Ammon's horn (tissue), 1 donor: ENCODE data around the gene HSF5.
"Not testable (repeated sequence)": the region's sequence is repeated elsewhere in the genome, so short reads cannot be mapped to it uniquely, and the experiment has no call there.

Experiments used
- DNase-seq: peaks from one replicate; pipeline ENCODE4 v3.0.0-alpha.2; 2016; ENCODE audit warnings: low spot score

HSF5 gene

DNA sequence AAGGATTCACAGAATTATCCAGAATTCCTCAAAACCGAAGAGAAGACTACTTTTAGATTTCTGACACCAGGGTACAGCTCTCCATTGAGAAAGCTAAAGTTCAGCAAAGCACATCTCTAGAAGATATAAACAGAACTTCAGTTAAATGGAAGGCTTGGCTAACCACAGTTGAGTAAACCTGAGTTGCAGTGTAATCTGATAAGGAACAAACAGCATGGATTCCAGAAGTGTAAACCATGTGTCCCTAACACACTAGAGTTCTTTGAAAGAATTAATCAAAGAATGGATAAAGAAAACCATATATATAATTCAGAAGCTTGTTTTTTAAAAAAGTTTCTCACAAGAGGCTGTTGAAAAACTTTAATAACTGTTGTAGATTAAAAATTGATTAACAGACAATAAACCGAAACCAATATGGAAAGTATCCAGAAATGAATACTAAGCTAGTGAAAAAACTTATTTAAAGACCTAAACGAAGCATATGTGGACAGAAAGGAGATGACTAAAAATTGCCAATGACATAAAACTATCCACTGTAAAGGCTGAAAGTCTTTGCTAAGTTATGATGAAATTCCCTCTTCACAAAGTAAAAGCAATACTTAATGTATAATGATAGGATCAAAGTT, 75.1 kb downstream of the HSF5 start:
- no peak for DNase-seq

DNA sequence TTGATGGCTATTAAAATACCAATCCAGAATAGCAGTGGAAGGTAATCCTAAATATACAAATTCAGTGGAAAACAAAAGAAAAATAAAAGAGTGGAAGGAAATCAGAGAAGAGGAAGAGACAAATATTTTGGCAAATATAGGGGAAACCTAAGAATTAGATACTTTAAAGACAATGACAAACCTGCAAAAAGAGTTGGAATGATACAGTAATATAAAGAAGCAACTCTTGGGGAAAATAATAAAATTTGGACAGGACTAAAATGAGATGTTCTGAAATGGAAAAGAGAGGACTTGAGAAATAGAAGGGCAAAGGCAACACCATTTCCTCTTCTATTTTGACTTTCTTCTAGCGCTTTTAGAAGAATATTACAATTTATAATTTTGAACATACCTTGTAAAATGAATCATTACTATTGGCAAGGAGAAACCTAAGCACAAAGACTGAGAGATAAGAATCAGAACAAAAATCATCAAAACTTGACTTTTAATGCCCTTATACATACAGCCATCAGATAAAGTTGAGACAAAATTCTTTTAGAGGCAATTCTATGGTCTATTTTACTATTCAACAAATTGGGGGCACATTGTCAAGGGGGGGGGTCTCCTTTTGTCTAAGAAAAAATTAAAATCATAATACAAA, 76.0 kb downstream of the HSF5 start:
- DNase-seq = no peak

DNA sequence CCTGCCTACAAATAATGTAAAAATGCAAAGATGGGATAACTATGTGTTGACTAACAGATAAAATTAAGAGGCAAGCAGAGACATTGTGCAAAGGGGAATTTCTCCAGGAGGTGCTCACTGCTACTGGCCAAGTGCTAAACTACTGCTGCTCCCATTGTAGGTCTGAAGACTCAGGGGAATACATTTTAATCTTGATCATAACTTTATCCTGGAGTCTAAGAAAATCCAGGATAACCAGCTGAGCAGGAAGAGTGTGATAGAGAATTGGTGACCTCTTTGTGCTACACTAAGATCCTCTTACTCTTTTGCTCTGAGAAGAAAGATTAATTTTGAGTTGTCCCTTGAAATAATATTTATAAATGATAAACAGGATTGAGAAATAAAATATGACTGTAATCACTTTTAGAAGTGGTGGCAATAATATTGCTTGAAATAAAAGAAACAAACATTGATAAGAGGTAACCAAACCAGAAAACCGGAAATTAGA, 76.8 kb downstream of the HSF5 start:
- DNase-seq = no peak

DNA sequence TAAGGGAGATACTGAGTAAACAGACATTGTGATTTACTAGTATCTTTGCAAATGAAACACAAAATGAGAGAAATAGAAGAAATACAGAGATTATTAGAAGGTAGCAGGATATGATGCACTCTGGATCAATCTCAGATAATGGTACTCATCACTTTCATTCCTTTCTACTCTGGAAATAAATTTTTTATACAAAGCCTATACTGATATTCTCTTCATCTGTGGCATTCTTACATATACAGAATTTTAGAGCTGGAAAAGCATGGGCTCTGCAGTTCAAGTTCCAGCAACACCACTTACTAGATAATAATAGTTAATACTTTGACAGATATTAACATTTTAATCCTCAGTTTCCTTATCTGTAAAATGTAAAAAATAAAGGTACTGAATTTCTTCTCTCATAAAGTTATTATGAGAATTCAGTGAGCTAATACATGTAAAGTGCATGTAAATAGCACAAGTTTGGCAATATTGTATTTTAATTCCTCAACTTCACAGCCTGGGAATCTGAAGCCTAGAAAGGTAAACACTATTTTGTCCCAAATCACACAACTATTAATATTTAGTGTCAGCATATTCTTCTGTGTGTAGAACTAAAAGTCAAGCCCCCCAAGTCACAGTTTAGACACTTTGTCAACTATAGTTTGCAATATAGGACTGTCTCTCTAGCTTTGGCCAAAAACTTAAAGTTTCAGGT, 77.3 kb downstream of the HSF5 start:
- DNase-seq = no peak

DNA sequence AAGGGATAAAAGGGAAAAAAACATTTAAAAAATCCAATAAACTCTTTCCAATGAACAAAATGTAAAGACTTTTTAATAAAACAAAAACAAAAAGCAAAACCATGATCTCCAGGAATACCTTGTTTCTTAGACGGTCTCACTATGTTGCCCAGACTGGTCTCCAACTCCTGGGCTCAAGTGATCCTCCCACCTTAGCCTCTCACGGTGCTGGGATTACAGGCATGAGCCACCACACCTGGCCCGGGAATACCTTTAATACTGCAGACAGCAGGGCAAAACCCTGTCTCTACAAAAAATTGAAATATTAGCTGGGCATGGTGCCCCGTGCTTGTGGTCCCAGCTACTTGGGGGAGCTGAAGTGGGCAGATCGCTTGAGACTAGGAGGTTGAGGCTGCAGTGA, 78.8 kb downstream of the HSF5 start:
- DNase-seq = no peak

DNA sequence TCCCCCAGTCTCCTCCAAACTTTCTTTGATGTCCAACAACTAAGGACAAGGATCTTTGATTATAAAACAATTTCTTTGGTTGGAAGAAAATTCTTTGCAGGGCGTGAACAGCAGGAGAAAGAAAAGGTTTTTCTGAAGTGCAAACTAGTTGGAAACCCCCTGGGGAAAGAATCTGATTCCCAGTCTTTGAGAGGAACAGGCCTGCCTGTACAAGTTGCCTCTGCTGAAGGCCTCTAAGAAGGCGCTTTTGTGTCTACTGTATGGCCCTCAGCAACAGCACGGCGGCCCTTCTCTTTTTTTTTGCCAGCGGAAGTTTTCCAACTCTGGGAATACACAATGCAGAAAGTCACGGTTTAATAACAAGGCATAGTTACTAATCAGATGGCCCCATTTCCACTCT, 84.9 kb downstream of the HSF5 start:
- DNase-seq = no peak

DNA sequence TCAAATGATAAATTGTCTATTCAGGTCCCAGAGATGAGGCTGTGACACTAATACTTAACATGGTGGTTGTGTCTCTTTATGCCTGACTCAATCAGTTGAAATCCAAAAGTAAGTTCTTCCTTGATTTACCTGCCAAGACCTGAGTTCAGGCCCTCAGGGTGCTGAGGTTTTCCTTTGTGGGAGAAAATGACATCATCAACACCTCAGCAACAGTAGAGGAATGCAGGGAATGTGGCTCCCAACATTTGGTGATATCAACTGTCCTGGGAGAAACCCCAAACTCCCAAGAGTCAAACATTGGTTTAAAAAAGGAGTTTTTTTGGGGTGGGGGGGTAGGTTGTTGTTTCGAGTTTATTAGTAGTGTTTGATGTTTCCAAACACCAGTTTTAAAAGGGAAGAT, 85.5 kb downstream of the HSF5 start:
- no peak for DNase-seq

DNA sequence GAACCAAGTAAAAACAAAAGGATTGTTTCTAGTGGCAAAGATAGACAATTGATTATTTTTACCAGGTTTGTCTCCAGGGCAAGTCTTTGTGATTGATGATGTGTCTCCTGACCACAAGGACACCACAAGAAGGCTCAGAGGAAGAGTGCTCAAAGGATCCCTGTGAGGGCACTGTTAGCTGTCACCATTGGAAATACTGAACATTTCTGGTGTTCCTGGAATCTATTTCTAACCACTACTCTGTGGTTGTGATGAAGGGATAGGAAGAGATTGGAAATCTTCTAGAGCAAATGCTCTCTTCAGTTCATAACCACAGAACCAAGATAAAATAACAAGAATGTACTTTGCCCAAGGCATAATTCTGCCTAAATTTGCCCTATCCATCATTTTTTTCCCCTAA, 86.2 kb downstream of the HSF5 start:
- no peak for DNase-seq

DNA sequence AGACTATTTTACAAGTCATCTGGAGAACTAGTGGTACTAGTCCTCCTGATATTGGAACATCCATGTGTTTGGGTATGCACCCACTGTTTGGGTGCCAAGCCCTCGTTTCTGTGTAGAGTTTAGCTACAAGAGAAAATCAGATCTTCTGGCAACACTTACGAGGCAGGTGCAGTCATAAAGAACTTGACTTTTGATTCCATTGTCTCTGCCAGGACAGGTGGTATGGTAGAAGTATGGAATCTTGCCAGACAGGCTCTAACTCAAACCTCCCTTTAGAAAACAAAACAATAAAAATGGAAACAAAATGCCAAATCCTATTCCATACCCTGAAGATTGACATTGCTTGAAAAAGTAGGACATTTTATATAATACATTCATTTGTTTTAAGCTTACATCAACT, 86.9 kb downstream of the HSF5 start:
- DNase-seq = no peak

DNA sequence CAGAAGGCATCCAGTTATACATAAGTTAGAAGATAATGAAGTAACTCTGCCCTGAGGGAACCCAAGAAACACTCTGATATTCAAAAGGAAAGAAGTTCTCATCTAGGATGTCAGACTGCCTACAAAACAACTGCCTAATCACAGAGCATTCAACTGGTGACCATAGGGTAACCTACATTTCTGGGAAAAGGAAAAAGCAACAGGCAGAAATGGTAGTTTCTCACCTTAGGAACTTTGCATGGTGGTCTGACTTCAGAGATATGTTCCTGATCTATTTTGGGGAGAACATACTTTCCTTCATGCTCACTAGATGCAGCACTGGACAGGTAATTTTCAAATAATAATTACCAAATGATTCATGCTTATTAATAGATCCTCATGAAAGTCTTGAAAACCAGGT, 87.4 kb downstream of the HSF5 start:
- no peak for DNase-seq

DNA sequence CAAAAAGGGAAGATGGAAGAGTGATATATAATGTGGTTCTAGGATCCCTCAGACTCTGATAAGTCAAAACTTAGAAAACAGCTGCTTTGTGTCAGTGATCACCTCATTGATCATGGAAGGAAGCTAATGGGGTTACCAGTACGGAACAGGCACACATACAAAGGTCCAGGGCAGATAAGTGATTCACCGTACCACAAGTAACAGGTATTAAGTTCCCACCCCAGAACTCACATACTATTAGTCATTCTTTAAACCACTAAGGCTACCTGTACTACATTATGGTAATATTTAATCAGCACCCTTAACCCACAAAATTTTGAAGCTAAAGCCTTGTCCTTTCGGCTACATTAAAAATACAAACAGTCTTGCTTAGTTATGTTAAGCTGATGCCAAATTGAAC, 88.2 kb downstream of the HSF5 start:
- DNase-seq = no peak

DNA sequence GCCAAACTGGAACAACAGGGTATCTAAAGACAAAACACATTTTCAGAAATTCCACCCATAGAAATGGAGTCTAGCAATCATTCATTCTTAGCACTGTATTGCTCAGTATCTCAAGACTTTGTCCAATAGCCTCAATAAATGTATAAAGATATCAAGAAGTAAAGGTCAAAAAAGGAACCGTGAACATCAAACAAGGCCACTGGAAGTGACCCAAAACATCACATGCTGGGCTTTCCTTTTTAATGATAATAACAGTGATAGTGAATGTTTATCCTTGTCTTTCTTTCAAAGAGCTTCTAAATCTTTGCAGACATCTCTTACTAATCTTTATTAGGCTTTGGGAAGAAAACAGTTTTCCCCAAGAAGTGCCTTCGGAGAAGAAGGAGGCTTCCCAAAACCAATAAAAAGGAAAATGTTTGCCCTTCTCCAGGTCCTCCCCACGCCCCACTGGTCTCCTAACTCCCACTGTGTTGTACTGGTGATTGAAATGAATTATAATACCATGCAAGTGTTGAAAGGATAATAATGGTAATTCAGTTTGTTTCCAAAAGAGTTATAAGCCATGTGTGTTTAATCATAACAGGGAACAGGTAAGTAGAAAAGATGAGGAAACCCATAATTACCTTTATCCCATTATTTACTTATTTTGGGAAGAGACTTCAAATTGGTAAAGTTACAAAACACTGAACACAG, 89.5 kb downstream of the HSF5 start:
- DNase-seq = no peak

DNA sequence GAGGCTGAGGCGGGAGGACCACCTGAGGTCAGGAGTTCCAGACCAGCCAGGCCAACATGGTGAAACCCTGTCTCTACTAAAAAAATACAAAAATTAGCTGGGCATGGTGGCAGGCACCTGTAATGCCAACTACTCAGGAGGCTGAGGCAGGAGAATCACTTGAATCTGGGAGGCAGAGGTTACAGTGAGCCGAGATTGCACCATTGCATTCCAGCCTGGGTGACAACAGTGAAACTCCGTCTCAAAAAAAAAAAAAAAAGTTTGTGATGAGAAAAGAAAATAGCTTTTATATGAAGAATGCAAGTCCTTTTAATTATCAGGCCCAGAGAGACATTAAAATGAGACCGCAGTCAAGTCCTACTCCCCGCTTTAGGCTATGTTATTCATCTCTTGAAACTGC, 90.8 kb downstream of the HSF5 start:
- DNase-seq = not testable (repeated sequence)

DNA sequence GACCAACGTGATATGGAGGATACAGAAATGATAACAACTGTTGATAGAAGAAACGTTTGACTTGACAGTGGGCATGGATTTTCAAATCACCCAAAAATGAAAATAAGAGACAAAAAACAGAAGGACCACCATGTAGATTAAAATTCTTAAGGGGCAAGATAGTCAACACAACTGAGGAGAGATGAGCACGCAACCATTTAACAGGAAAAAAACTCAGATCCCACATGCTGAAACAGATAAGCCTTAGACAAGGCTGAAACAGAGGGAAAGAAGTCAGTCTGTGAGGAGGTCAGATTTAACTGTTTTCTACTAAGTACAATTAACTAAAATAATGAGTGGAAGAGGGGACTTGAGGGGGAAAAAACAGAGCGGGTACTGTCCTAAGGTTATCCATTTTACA, 92.0 kb downstream of the HSF5 start:
- no peak for DNase-seq

DNA sequence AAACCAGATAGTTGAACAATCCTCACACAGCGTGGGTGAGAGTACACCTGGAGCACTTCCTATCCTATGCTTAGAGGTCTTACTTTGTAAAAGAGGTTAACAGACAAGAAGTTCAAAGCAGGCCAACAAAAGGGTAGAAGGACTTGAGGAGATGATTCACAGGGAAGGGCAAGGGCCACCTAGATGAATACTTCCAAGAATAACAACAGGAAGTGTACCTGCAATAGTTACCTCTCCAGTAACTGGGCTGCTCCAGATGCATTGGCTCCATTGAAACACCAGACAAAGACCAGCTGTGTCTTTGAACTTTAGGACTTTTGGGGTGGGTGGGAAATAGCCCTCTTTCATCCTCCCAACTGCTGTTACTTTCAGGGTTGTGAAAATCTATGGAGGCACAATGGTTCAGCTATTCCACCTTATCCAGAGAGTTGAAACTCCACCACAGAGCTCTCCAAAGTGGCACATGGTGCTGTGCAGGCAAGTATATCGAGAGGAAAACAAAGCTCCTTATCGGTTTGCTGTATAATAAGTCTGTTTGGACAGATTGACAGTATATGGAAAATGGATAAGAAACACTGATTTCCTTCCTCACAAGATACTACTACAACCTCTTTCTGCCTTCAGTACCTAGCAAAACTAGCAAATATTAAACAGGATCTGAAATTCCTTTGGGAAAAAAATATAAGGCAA, 93.5 kb downstream of the HSF5 start:
- no peak for DNase-seq

DNA sequence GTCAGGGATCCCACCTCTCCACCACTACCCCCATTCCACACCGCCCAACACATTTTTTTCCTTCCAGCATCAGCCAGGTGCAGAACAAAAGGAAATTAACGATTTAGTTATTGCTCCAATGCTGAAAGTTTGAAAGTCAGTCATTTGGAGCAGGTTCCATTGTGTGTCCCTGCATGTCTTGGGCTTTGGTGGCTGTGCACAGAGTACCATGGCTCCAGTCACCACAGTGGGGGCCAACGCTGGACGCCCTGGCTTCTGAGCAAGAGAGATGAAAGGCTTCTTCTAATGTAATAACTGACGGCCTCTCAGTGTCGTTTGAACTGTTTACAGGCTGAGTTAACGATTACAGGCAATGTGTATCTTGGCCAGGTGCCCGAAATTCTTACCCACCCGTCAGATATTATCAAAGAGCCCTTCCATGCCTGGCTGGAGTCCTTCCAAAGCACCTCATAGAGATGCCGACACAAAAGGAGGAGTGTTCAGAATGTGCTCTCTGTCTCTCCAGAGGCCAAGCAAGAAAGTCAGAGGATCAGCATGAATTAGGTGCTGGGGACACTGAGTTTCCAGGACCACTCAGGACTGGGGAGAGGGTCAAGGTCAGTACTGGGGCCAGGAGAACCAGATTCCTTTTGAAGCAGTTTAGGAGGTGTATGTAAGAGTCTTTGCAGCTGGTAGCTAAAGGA, 96.8 kb downstream of the HSF5 start:
- no peak for DNase-seq

DNA sequence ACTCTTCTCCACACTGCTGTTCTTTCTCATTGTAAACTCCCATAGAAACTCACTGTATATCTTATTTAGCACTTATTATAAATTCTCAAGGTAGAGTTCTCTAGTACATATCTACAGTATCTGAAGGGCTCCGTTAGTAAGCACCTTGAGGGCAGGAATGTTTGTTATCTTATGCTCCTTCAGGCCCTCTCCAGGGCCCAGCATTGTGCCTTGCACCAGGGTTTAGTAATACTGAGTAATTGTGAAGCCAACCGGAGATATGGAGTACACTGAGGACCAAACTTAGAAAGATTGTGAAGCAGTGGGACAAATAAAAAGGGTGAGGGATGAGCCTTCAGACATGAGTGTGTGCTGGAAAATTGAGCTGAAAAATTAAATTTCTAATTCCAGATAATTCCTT, 97.3 kb downstream of the HSF5 start:
- no peak for DNase-seq

DNA sequence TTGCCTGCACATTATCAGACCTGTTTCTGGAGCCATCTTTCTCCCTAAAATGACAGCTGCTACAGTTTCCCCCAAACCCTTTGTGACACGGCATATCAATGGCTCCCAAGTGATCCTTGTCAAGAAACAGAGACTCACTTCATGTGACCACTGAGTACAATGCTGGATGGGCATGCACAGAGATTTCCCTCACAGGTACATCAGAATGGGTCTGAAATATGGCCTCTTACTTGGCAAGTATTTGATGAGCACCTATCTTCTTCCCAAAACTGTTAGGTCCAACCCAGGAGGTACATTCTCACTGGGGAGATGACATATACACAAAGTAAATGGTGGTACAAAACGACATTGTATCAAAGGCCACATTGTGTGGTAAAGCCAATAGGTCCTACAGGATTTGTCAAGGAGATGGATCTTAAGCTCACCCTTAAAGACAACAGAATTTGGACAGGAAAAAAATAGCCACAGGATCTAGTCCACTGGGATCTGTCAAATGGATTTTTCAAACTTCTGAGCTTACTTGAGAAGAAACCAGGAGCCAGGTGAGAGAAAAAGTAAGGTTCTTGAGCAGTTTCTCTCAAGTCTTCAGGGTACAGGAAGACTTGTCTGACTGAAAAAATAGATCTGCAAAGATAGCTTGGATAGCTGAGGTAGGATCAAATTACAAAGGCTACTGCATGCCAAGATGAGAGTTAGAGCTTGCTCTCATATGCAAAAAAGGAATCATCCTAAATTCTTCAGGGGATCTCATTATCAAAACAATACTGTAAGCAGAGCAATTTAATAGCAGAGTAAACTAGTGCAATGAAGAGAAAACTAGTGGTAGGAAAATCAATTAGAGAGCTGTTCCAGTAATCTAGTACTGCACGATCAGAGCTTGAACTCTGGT, 99.7 kb downstream of the HSF5 start:
- no peak for DNase-seq

DNA sequence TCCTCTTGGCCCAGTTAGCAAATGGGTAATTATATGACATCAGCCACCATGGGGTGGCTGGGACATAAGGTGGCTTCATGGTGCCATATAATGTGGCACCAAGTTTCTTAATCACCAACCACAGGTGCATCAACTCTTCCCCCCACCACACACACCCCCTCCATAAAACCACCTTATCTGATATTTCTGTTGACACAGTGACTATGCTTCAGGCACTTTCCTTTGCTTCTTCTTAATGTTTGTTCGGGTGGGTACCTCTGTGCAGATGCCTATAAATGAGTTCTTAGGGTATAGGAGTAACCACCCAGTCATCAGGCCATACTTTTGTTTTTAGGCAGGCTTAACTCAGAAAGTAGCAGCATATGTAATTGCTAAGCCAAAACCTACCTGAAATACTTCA, 100.4 kb downstream of the HSF5 start:
- no peak for DNase-seq

DNA sequence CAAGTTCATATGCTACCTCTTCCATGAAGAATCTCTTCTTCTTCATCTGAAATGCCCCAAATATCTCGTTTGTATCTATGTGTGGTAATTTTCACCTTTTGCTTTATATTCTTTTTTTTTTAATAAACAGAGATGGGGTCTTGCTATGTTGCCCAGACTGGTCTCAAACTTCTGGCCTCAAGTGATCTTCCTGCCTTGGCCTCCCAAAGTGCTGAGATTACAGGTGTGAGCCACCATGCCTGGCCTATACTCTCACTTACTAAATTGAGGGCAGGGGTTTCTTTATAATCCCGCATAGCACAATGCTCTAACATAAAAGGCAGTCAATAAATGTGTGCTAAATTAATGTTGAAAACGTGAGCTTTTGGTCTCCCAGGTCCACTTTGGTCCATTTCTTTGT, 101.5 kb downstream of the HSF5 start:
- no peak for DNase-seq
